HFF-Myc (cell line): ENCODE results near the gene ZNF19.

Source experiments
- DNase-seq: peaks from one replicate; pipeline ENCODE4 v3.0.0-alpha.2; 2011; ENCODE audit warnings: low read depth; ENCODE audit errors: extremely low read depth
- H3K4me3 ChIP-seq: replicated peaks from 2 replicates; pipeline ENCODE4 v1.5.1; 2011; ENCODE audit warnings: low read depth, mild to moderate bottlenecking, control low read depth, low read length
- TF ChIP-seq, protein P1 (sequence below): IDR thresholded peaks from 2 replicates; pipeline ENCODE4 v1.5.1; 2012; ENCODE audit warnings: mild to moderate bottlenecking, low read depth, low read length, control low read depth; ENCODE audit errors: missing control alignments

ZNF19 gene

DNA sequence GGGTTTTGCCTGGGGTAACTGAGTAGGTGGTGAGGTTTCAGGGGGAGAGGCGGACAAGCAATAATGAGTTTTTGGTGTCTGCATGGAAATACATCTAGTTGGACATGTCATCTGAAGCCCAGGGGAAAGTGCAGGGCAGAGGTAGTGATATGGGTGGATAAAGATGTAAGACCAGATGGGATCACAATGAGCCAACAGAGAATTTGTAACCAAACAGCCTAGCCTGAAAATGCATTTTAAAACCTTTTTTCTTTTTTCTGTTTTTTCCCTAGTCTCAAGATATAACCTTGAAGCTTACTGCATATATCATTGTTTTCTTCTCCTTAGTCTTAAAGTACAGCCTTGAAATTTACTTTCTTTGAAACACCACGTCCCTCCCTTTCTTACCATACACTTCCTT, 3.7 kb upstream of the ZNF19 start:
- H3K4me3 ChIP-seq, result no peak overlapping the region
- TF ChIP-seq, protein P1, sequence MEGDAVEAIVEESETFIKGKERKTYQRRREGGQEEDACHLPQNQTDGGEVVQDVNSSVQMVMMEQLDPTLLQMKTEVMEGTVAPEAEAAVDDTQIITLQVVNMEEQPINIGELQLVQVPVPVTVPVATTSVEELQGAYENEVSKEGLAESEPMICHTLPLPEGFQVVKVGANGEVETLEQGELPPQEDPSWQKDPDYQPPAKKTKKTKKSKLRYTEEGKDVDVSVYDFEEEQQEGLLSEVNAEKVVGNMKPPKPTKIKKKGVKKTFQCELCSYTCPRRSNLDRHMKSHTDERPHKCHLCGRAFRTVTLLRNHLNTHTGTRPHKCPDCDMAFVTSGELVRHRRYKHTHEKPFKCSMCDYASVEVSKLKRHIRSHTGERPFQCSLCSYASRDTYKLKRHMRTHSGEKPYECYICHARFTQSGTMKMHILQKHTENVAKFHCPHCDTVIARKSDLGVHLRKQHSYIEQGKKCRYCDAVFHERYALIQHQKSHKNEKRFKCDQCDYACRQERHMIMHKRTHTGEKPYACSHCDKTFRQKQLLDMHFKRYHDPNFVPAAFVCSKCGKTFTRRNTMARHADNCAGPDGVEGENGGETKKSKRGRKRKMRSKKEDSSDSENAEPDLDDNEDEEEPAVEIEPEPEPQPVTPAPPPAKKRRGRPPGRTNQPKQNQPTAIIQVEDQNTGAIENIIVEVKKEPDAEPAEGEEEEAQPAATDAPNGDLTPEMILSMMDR, result no peak
- DNase-seq, result no peak

DNA sequence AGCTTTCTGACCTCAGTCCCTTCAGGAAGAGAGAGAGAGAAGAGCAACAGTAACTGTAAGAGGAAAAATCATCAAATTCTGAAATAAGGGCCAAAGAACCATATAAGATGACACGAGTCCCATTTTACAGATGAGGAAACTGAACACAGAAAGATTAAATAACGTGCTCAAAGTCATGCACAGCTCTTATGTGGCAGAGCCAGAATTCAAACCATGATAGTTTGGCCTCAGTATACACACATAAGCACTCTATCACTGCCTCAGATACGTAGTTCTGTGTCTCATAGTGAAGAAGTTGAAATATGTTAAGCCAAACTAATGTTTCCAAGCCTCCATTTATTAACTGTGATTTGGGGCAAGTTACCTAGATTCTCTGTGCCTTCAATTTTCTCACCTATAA, 1.9 kb upstream of the ZNF19 start:
- no peak for DNase-seq
- TF ChIP-seq, protein P1, result no peak
- H3K4me3 ChIP-seq, result no peak overlapping the region

DNA sequence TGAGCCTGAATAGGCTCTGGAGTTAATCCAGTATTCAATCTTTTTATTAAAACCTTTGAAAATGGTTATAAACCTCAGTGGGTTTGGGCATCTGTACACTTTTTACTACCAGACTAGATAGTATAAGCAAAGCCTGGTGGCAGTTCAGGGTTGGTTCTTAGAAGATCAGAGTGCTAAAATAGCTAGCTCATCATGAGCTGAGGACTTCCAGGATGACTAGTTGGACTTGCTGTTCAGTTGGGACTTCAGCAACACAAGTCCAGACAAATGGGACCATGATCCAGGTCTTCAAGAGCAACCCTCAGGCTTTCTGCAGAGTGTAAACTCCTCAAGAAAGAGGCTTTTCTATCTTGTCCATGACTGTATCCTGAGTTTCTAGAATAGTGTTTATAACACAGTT, 1.2 kb upstream of the ZNF19 start:
- H3K4me3 ChIP-seq, result no peak overlapping the region
- DNase-seq, result no peak
- TF ChIP-seq, protein P1, result no peak

DNA sequence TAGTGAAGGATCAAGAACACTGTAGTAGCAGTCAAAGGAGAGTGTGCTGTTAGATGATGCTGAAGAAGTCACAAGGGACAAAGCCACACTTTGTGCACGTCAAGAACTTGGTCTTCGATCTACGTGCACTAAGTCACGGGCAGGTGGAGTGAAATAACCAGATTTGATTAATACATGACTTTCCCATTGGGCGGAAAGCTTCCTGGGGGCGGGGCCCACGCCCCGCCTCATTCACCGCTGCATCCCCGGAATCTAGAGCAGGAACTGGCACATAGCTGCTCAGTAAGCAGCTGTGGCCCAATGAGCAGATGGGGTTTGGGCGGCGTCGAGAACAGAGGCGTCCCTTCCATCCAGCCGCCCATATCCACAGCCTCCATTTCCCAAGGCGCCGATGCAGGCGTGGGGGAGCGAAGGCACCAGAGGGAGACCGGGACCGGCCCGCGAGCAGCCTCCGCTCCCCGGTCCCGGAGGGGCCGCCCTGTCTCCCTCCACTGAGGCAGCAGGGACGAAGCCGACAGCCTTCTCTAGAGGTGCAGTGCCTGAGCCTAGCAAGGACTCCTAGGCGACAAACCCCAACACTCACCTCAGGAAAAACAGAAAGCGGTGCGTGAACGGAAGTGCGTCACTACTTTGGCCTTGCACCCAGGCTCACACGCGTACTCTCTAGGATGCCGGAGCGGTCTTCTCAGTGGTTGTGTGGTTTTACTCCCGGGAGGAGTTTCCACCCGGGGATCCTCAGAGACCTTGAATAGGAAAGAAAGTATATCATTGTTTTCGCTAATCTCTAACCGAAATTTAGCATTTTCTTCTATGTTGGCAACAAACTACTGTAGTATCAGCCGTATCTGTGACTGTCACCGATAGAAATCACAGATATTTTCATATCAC, 4.9 kb downstream of the ZNF19 start:
- H3K4me3 ChIP-seq, result peak overlapping the region; percentile 87
- DNase-seq, result peak; percentile 84
- TF ChIP-seq, protein P1, result no peak

GRCh38 chr16:71482569-71482968, 6.6 kb downstream of the ZNF19 start:
- TF ChIP-seq, protein P1, result no peak
- no peak overlapping the region for H3K4me3 ChIP-seq
- no peak for DNase-seq

DNA sequence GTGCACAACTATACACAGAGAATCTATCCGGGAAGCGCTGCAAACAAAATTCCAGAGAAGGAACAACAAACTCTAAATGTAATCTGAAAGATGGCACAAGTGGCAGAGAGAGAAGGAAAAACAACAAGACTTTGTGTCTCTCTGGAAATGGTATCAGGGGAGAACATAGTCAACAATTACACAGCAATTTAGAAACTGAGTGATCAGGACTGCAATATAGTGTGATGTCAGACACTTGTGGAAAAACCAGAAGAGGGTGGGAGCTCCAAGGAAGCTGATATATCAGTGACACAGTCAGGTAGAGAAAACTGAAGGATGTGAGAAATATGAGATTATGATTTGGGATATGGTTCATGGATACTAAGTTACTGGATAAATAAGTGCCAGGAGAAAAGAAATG, 8.2 kb downstream of the ZNF19 start:
- no peak overlapping the region for H3K4me3 ChIP-seq
- TF ChIP-seq, protein P1, result no peak
- no peak for DNase-seq
